Neural progenitor cell (in vitro differentiated cells): ENCODE data around the gene SYDE1. TPM values are rescaled to one million over a fixed set of nuclear protein-coding genes. Genes with fewer than 3 reads are reported as not detected.

Source experiments
- DNase-seq: peaks from one replicate; pipeline ENCODE4 v3.0.0-alpha.2; 2016; ENCODE audit warnings: low spot score
- H2AFZ ChIP-seq: fragments of 200-600 bp; sonication (generic); replicated peaks from 2 replicates; pipeline ENCODE4 v1.6.1; 2016; ENCODE audit warnings: antibody characterized with exemption
- H3F3A ChIP-seq: fragments of 200-600 bp; sonication (generic); 2 replicates; pipeline ENCODE4 v1.6.1; 2016; ENCODE audit warnings: antibody characterized with exemption, low read depth
- H3K27ac ChIP-seq: fragments of 200-600 bp; sonication (generic); 2 replicates; pipeline ENCODE4 v1.5.1; 2016; ENCODE audit warnings: mild to moderate bottlenecking
- H3K27me3 ChIP-seq: fragments of 200-600 bp; sonication (generic); 2 replicates; pipeline ENCODE4 v1.6.1; 2016; ENCODE audit warnings: mild to moderate bottlenecking, moderate library complexity
- H3K36me3 ChIP-seq: fragments of 200-600 bp; sonication (generic); 2 replicates; pipeline ENCODE4 v1.5.1; 2016
- H3K4me1 ChIP-seq: fragments of 200-600 bp; sonication (generic); 2 replicates; pipeline ENCODE4 v1.6.1; 2016; ENCODE audit warnings: mixed run types
- H3K4me2 ChIP-seq: fragments of 200-600 bp; sonication (generic); 2 replicates; pipeline ENCODE4 v1.6.1; 2016
- H3K4me3 ChIP-seq: fragments of 200-600 bp; sonication (generic); 2 replicates; pipeline ENCODE4 v1.5.1; 2016
- H3K79me2 ChIP-seq: fragments of 200-600 bp; sonication (generic); 2 replicates; pipeline ENCODE4 v1.6.1; 2016; ENCODE audit warnings: low read depth
- H3K9ac ChIP-seq: fragments of 200-600 bp; sonication (generic); 2 replicates; pipeline ENCODE4 v1.6.1; 2016
- H3K9me3 ChIP-seq: fragments of 200-600 bp; sonication (generic); 2 replicates; pipeline ENCODE4 v1.5.1; 2016; ENCODE audit warnings: low read depth
- H4K20me1 ChIP-seq: fragments of 200-600 bp; sonication (generic); 2 replicates; pipeline ENCODE4 v1.6.1; 2016; ENCODE audit warnings: low read depth
- H3K27ac Mint-ChIP-seq: 3 replicates; pipeline ENCODE4 v1.8.0; 2021; ENCODE audit warnings: mixed read lengths
- H3K27me3 Mint-ChIP-seq: 2 replicates; pipeline ENCODE4 v1.8.0; 2022; ENCODE audit warnings: low read depth, mild to moderate bottlenecking, inconsistent platforms, moderate library complexity, mixed read lengths; ENCODE audit not compliant: insufficient read depth
- H3K36me3 Mint-ChIP-seq: 3 replicates; pipeline ENCODE4 v1.8.0; 2021; ENCODE audit warnings: mixed read lengths
- H3K4me1 Mint-ChIP-seq: 3 replicates; pipeline ENCODE4 v1.8.0; 2021; ENCODE audit warnings: mixed read lengths
- H3K4me3 Mint-ChIP-seq: 3 replicates; pipeline ENCODE4 v1.8.0; 2021; ENCODE audit warnings: mild to moderate bottlenecking, moderate library complexity, mixed read lengths
- H3K9me3 Mint-ChIP-seq: 3 replicates; pipeline ENCODE4 v1.8.0; 2020; ENCODE audit warnings: mixed read lengths
- CTCF ChIP-seq: fragments of 200-600 bp; sonication (generic); IDR thresholded peaks from 2 replicates; pipeline ENCODE4 v1.5.1; 2017; ENCODE audit warnings: antibody characterized with exemption, mild to moderate bottlenecking
- EZH2 ChIP-seq: fragments of 200-600 bp; sonication (generic); IDR thresholded peaks from 2 replicates; pipeline ENCODE4 v1.6.1; 2017; ENCODE audit warnings: antibody characterized with exemption, mild to moderate bottlenecking, moderate library complexity
- EZH2phosphoT487 ChIP-seq: fragments of 200-600 bp; sonication (generic); IDR thresholded peaks from 2 replicates; pipeline ENCODE4 v1.6.1; 2017; ENCODE audit warnings: antibody characterized with exemption
- total RNA-seq: library from RNA; depleted of rRNA; stranded (reverse); fragments of >200 nt; gene quantifications from 2 replicates; pipeline ENCODE4 v1.2.3, GENCODE V29; 2015; ENCODE audit warnings: low replicate concordance

SYDE1 gene
- total RNA-seq, 1 donor from 2014 or later = 8.0 TPM

DNA sequence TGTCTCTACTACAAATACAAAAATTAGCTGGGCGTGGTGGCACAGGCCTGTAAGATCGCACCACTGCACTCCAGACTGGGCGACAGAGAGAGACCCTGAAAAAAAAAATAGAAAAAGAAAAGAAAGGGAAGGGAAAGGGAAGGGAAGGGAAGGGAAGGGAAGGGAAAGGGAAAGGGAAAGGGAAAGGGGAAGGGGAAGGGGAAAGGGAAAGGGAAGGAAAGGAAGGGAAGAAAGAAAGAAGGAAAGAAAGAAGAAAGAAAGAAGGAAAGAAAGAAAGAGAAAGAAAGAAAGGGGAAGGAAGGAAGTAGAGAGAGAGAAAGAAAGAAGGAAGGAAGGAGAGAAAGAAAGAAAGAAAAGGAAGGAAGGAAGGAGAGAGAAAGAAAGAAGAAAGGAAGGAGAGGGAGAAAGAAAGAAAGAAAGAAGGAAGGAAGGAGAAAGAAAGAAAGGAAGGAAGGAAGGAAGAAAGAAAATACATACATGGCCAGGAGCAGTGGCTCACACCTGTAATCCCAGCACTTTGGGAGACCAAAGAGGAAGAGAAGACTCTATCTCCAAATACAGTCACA lies 8.1 kb upstream of the SYDE1 start:
- no peaks in the 10 kb centered on the region for H3K79me2 ChIP-seq
- H3K4me3 Mint-ChIP-seq = no peak overlapping the region
- no peaks in the 10 kb centered on the region for H3K36me3 Mint-ChIP-seq
- no peaks in the 10 kb centered on the region for H3K9me3 ChIP-seq
- no peak overlapping the region for H2AFZ ChIP-seq
- no peak overlapping the region for H3K4me3 ChIP-seq
- TF ChIP-seq EZH2phosphoT487 = no peak
- TF ChIP-seq EZH2 = no peak
- no peak for TF ChIP-seq CTCF
- H3F3A ChIP-seq = no peaks in the 10 kb centered on the region
- no peaks in the 10 kb centered on the region for H4K20me1 ChIP-seq
- no peaks in the 10 kb centered on the region for H3K4me1 Mint-ChIP-seq
- H3K36me3 ChIP-seq = no peaks in the 10 kb centered on the region
- no peak overlapping the region for H3K9ac ChIP-seq
- no peak overlapping the region for H3K4me2 ChIP-seq
- no peak overlapping the region for H3K27ac Mint-ChIP-seq
- H3K9me3 Mint-ChIP-seq = peaks cover 18% of the 10 kb centered on the region
- no peaks in the 10 kb centered on the region for H3K27me3 ChIP-seq
- DNase-seq = no peak
- H3K27ac ChIP-seq = no peak overlapping the region
- H3K27me3 Mint-ChIP-seq = peaks cover 7% of the 10 kb centered on the region
- H3K4me1 ChIP-seq = no peaks in the 10 kb centered on the region

- Mint-ChIP-seq H3K4me3 (no peak overlapping the region), H3K4me1 (peaks cover 2% of the 10 kb centered on the region), H3K9me3 (peaks cover 34% of the 10 kb centered on the region), H3K36me3 (peaks cover 4% of the 10 kb centered on the region), H3K27me3 (peaks cover 7% of the 10 kb centered on the region), H3K27ac (no peak overlapping the region)
- H3K4me2 ChIP-seq = no peak overlapping the region
- H3K27ac ChIP-seq = no peak overlapping the region
- H3K27me3 ChIP-seq = no peaks in the 10 kb centered on the region
- no peaks in the 10 kb centered on the region for H3K4me1 ChIP-seq
- TF ChIP-seq EZH2phosphoT487 (no peak), CTCF (peak; percentile 69), EZH2 (no peak)
- H3K9ac ChIP-seq = no peak overlapping the region
- no peaks in the 10 kb centered on the region for H3K36me3 ChIP-seq
- no peak overlapping the region for H2AFZ ChIP-seq
- no peaks in the 10 kb centered on the region for H4K20me1 ChIP-seq
- peak; percentile 45 for DNase-seq
- no peak overlapping the region for H3K4me3 ChIP-seq
- H3K9me3 ChIP-seq = no peaks in the 10 kb centered on the region
- H3K79me2 ChIP-seq = no peaks in the 10 kb centered on the region
- peaks cover 4% of the 10 kb centered on the region for H3F3A ChIP-seq
These were observed 5.6 kb upstream of the SYDE1 start for GRCh38 chr19:15101479-15102082.

DNA sequence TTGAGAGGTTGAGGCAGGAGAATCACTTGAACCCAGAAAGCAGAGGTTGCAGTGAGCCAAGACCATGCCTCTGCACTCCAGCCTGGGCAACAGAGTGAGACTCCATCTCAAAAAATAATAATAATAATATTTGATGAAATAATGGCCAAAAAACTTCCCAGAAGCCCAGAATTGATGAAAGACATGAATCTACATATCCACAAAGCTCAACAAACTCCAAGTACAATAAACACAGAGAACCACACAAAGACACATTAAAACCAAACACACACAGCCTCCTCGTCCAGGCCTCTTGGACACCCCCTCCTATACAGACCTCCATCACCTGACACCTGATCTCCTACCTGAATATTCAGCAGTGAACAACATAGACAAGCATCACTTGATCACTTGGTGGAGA lies 3.2 kb upstream of the SYDE1 start:
- TF ChIP-seq EZH2phosphoT487 (no peak), EZH2 (no peak), CTCF (no peak)
- peaks cover 6% of the 10 kb centered on the region for H3F3A ChIP-seq
- Mint-ChIP-seq H3K4me1 (peaks cover 12% of the 10 kb centered on the region), H3K4me3 (no peak overlapping the region), H3K36me3 (peaks cover 4% of the 10 kb centered on the region), H3K27me3 (peaks cover 8% of the 10 kb centered on the region), H3K27ac (no peak overlapping the region), H3K9me3 (peaks cover 34% of the 10 kb centered on the region)
- no peak overlapping the region for H2AFZ ChIP-seq
- H3K9me3 ChIP-seq = no peaks in the 10 kb centered on the region
- H3K9ac ChIP-seq = no peak overlapping the region
- no peak for DNase-seq
- no peak overlapping the region for H3K4me2 ChIP-seq
- H3K27ac ChIP-seq = no peak overlapping the region
- H4K20me1 ChIP-seq = no peaks in the 10 kb centered on the region
- no peaks in the 10 kb centered on the region for H3K27me3 ChIP-seq
- peaks cover 17% of the 10 kb centered on the region for H3K79me2 ChIP-seq
- H3K4me1 ChIP-seq = no peaks in the 10 kb centered on the region
- H3K4me3 ChIP-seq = no peak overlapping the region
- no peaks in the 10 kb centered on the region for H3K36me3 ChIP-seq
